Activated gamma-delta T cell treated with anti-CD3 and anti-CD28 coated beads, Interleukin-2, amount 50 U/mL, for 16 hours (primary cell): Measurements from ENCODE around the gene RPTOR.
A peak's percentile ranks its signal among the peaks of the same experiment; 100 is the strongest.

Experiments
- DNase-seq: peaks from one replicate; pipeline ENCODE4 v3.0.0-alpha.2; 2020; ENCODE audit warnings: low read depth

The RPTOR gene

GRCh38 chr17:80982426-80982974 lies 437.9 kb downstream of the RPTOR start:
- DNase-seq = no peak

- DNase-seq = no peak
These were observed 438.9 kb downstream of the RPTOR start for GRCh38 chr17:80983545-80983944.

GRCh38 chr17:80984749-80985148 lies 440.1 kb downstream of the RPTOR start:
- no peak for DNase-seq

- no peak for DNase-seq
These were observed 441.4 kb downstream of the RPTOR start for GRCh38 chr17:80986046-80986445.

GRCh38 chr17:80986816-80987475 lies 442.3 kb downstream of the RPTOR start:
- DNase-seq = no peak

- no peak for DNase-seq
These were observed 443.4 kb downstream of the RPTOR start for GRCh38 chr17:80987941-80988461.

- DNase-seq = no peak
These were observed 444.9 kb downstream of the RPTOR start for GRCh38 chr17:80989586-80989913.

GRCh38 chr17:80990921-80991644 lies 446.4 kb downstream of the RPTOR start:
- DNase-seq = no peak

GRCh38 chr17:80991645-80992076 lies 447.0 kb downstream of the RPTOR start, which contains the start of gene CHMP6:
CHMP6 (plus strand) TSS chr17:80991841; CDS start chr17:80991919, 78 bp downstream.
- peak; percentile 40 for DNase-seq

GRCh38 chr17:80992077-80992947 lies 447.7 kb downstream of the RPTOR start:
- DNase-seq = no peak

GRCh38 chr17:80992948-80993624 lies 448.4 kb downstream of the RPTOR start:
- DNase-seq = no peak

GRCh38 chr17:80995131-80995530 lies 450.5 kb downstream of the RPTOR start:
- no peak for DNase-seq

- DNase-seq = no peak
These were observed 452.0 kb downstream of the RPTOR start for GRCh38 chr17:80996422-80997305.

GRCh38 chr17:80997424-80998117 lies 452.9 kb downstream of the RPTOR start:
- no peak for DNase-seq

GRCh38 chr17:80998118-80998747 lies 453.6 kb downstream of the RPTOR start:
- DNase-seq = no peak

- DNase-seq = no peak
These were observed 454.3 kb downstream of the RPTOR start for GRCh38 chr17:80998748-80999535.

GRCh38 chr17:80999536-81000333 lies 455.1 kb downstream of the RPTOR start:
- DNase-seq = no peak

GRCh38 chr17:81000334-81000630 lies 455.6 kb downstream of the RPTOR start:
- no peak for DNase-seq
